NK-92 (cell line): ENCODE data around the gene CRABP1.

Experiments used
- DNase-seq: peaks from one replicate; lab custom pipeline; 2025; ENCODE audit not compliant: unreplicated experiment; lab: John Stamatoyannopoulos, UW

CRABP1 gene

GRCh38 chr15:78397382-78397781 is 57.2 kb downstream of the CRABP1 start:
- DNase-seq: no peak
